ENCODE data around the gene EXOC6B. TPM values are rescaled to one million over a fixed set of nuclear protein-coding genes. Genes with fewer than 3 reads are reported as not detected.
A peak's percentile ranks its signal among the peaks of the same experiment; 100 is the strongest.

Gene EXOC6B
- total RNA-seq, 1 experiment from 2014 or later = 8.4 TPM

DNA sequence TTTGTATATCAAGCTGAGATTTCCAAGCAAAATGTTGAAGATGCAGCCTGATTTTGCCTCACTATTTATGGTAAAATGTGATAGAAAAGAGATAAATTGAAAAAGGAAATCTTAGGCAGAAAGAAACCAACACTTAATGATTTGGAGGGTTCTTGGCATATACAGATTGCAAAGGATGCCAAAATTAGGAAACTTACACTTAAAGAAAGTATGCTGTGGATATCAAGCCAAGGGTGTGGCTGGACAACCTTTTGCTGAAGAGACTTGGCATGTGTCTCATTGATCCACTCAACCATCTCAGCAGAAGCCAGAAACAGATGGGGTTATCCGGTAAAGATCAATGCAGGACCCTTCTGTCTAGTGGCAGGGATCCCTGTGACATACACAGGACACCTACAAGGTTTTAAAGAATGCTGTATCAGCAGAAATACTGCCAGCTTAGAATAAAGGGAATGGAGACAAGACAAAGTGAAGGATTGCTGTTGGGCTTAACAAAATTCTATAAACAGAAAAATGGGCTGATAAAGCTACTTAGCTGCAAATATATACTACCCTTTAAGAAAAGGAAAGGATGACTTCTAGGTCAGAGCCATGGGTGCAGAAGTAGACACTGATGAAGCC is 570.9 kb downstream of the EXOC6B start:
- DNase-seq (ENCODE audit: extremely low read depth, low read depth) = no peak

DNA sequence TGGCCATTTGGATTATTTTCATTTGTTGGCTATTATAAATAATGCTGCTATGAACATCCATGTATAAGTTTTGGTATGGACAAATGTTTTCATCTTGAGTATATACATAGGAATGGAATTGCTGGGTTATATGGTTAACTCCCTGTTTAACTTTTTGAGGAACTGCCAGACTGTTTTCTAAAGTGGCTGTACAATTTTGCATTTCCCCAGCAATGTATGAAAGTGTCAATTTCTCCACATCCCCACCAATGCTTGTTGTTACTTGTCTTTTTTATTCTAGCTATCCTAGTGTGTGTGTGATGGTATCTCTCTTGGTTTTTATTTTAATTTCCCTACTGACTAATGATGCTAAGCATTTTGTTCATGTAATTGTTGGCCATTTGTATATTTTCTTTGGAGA is 587.5 kb downstream of the EXOC6B start:
- DNase-seq (ENCODE audit: extremely low read depth, low read depth) = no peak

DNA sequence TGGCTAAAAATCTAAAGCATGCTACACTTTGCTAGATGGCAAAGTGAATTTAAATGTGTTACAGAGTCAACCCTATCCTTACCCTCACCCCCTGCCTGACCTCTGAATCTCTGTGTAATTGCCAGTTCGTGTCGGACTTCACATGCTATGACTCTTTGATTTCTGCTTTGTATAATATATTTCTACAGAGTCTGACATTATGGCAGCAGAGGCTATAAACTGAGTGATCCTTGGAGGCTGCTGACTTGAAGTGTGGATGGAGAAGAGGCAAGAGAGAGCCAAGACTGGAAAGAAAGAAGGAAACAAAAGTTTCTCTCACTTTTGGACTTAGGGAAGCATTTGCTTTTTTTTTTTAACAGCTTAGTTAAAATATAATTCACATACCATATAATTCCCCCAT is 588.3 kb downstream of the EXOC6B start:
- no peak for DNase-seq (ENCODE audit: extremely low read depth, low read depth)

DNA sequence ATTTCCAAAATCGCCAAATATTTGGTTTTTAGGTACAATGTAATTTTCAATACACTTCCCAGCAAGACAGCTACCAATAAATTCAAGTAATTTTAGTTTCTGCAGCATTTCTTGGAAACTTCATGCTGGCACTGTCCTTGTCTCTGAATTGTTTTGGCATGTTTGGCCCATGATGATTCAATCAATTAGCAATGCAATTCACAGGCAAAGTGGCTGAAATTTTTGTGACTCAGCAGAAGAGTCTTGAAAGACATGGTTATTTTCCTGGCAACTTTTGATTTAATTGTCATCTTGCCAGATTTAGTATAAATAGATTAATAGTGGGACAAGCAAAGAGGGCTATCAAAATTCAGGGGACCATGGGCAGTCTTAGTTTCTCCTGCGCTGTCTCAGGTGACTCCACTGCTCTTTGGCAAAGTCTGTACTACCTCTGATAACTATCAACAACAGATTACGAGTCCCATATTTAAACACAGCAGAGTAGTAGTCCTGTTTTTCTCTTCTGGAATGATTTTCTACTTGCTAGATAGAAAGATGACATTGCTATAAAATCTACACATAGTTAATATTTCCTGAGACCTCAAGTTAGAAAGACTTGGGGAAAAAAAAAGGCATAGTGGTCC is 589.3 kb downstream of the EXOC6B start:
- DNase-seq (ENCODE audit: extremely low read depth, low read depth) = peak; percentile 23

DNA sequence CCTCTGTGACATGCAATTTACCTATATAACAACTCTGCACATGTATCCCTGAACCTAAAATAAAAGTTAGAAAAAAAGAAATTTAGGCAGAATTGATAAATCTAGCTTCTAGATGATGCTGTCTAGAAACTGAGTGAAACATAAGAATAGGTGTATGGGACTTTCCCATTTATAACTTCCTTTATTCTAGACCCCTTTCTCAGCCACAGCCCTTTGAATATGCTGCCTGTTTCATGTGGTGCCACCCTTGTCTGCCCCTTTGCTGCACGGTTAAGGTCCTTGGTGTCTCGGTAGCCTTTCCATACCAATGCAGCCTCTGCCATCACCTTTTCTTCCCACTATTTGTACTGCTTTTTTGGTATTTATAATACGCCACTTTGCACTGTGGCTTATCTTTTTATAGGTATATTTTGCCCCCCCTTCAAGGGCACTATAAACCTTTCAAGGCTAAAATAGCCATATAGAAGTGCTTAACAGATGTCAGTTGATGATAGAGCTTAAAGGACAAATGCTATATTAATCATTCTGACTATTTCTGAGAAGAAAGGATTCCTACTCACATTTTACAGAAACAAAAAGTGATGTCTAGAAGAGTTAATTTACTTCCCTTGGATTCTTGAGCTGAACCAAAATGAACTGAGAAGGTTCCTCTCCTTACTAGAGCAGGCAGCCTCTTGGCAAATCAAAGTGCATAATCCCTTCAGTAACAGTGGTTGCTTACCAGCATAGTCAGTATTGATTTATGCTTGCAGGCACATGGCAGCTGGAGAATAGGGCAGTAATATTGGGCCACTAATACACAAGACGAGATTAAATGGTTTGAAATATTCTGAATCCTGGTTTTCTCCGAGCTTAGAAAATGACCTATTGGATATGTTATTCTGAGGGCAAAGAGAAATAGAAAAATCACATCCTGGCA is 590.1 kb downstream of the EXOC6B start:
- no peak for DNase-seq (ENCODE audit: extremely low read depth, low read depth)

DNA sequence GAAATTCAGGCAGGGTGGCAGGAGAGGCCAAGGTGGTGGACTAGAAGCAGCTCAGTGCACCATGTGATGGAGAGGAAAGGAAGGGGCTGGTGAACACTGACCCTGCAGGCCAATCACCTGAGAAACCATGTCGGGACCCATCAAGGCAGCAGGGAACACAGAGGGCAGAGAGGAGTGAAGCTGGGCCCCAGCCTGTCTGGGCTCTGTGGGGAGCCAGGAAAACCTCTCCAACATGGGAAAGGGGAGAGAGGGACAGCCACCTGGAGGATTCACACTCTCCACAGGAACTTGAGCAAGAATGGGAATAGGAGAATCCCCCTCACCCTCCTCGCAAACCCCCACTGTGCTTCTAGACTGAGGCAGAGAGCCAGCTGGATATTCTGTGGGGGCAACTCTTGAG is 592.6 kb downstream of the EXOC6B start:
- no peak for DNase-seq (ENCODE audit: extremely low read depth, low read depth)

DNA sequence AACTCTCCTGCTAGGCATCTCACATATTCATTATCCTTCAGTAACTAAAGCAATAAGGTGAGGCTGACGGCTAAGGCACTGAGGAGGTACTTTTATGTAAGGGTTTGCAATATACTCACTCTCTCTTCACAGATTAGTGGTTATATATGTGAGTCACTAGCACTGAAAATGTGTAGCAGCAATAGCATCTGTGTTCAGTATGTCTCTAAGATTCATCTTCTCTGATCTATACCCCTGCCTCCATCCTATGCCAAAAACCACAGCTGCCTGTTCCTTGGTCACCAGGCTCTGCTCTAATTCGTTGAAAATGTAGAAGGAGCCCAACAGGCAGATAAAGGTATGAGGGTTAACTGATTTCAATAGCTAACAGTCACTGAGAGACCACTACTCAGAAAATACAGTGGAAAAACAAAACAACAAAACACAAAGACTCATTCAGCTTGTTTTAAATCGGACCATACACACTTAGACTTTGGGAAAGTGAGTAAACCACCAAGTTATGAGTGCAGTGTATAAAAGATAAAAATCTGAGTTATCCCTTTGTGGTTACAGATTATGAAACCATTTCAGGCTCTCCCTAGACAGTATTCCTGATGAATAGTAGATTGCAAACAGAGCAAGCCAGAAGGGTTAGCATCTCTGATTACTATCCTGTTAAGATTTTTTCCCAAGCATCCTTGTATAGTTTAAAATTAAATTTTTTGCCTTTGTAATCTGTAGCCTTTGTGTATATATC is 602.8 kb downstream of the EXOC6B start:
- DNase-seq (ENCODE audit: extremely low read depth, low read depth) = no peak

DNA sequence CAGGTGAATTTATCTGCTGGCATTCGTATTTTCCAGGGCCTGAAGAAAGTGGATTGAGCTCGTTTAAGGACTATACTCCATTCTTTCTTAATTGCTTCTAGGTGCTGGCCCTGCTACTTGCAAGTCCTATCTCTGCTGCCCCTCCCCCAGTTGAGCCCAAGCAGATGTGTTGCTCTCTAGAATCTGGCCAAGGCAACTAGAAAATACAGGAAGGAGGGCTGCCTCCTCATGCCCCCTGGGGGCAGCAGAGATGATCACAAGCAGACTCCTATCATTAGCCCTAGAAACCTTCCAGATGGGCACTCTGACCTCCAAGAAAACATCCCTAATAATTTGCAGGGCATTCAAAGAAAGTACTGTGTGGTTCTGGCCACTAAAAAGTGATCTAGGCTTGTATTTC is 605.7 kb downstream of the EXOC6B start:
- peak; percentile 14 for DNase-seq (ENCODE audit: extremely low read depth, low read depth)

DNA sequence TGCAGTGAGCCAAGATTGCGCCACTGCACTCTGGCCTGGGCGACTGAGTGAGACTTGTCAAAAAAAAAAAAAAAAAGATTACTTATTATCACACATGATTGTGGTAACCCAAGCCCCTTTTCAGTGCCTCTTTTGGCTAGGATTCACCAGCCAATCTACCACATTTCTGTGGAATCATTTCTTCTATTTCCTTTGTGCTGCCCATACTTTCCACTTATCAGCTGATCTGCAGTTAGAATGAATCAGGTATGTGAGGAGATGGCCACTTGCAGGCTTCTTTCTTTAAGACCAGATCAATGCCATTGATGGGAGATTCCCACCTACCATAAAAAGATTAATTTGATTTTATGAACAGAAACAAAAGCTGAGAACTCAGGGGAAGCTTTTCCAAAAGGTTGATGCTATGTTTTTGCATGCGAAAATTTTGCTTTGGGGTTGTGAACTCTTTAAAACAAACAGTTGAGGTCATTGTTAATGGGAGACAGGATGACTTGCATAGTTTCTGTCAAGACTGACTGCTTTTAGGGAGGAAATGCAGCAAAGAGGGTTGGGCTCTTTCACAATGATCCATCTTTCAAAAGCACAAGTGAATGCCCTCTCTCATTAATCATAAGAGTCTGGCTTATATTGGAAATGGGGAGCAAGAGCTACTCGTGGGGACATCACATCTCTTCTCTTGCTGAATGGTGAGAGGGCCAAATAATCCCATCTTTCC is 611.2 kb downstream of the EXOC6B start:
- DNase-seq (ENCODE audit: extremely low read depth, low read depth) = no peak

DNA sequence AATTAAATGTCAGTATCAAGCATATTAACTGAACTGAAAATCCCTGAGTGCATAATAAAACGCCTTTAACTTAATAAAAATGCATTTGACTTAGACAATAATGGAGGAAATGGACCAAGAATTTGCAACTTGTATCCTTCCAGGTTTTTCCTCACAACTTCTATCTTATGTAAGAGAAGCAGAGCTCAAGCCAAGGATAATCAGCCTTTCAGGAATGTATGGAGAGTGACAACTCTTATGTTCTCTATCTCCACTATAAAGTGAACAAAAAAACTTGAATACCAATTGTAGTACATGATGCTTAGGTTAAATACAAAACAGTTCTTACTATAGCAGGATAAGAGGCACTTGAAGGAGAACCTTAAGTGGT is 613.4 kb downstream of the EXOC6B start:
- no peak for DNase-seq (ENCODE audit: extremely low read depth, low read depth)

DNA sequence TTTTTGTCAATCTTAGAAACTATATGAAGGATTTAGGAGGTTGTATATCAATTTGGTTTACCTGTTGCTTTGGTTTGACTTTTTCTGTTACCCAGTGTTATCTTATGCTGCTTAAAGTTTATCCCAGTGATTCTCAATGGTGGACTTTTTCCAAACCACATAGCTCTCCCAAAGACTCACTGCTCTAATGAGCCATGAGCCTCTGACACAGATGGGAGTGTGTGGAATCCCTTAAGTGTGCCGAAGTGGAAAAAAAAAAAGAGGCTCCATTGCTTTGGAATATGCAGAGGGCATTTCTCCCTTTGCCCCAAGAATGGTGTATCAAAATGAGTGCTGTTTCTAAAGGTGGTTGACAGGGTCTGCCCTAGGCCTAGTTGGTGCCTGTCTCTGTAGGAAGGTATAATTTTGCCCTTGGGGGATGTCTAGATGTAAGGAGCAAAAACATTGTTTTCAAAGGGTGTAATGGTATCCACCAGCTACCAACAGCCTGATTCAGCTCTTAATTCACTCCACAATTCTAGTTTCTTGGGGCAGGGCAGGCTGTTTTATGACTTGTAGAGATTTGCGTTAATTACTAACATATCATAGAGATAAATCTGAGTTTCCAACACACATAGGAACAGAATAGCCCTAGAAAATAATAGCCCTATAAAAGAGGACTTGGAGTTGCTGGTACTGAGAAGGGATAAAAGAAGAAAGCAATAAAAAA is 613.9 kb downstream of the EXOC6B start:
- no peak for DNase-seq (ENCODE audit: extremely low read depth, low read depth)

DNA sequence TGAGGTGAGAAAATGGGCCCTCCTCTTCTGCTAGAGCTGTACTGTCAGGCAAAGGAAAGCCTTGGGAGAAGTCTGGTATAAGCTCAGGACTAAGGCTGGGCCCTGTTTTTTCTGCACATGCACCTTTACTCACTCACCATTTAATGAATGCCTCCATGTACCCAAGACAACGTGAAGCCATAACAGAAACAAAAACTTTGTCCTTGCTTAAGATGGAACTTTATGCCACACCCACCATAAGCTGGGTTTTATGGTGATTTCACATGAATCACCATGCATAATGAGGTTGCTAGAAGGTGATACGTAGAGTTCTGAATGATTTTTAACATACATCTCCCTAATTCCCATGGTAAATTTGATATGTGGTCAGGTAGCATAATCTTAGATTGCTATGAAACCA is 614.5 kb downstream of the EXOC6B start:
- no peak for DNase-seq (ENCODE audit: extremely low read depth, low read depth)

DNA sequence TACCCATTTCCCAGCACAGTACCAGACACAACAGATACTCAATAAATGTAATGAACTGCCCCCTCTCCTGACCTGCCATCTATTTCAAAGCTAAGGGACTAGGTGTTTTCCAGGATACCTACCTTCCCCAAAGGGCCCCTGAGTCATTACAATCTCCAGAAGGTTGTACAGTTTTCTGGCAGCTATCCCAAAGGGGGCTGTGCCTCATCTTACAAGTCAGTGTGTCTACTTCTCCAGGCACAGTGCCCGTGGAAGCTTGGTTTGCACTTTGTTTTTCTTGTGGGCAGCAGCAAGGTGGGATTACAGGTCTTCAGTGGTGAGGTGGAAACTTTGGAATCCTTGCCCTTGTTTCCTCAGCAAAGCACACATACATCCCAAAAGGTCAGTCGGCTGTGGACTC is 615.4 kb downstream of the EXOC6B start:
- no peak for DNase-seq (ENCODE audit: extremely low read depth, low read depth)

DNA sequence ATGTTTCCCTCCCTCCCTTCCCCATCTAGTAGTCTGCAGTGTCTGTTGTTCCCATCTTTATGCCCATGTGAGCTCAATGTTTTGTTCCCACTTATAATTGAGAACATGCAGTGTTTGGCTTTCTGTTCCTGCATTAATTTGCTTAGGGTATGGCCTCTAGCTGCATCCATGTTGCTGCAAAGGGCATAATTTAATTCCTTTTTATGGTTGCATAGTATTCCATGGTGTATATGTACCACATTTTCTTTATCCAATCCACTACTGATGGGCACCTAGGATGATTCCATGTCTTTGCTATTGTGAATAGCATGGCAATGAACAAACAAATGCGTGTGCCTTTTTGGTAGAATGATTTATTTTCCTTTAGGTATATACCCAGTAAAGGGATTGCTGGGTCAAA is 617.6 kb downstream of the EXOC6B start:
- DNase-seq (ENCODE audit: extremely low read depth, low read depth) = no peak

DNA sequence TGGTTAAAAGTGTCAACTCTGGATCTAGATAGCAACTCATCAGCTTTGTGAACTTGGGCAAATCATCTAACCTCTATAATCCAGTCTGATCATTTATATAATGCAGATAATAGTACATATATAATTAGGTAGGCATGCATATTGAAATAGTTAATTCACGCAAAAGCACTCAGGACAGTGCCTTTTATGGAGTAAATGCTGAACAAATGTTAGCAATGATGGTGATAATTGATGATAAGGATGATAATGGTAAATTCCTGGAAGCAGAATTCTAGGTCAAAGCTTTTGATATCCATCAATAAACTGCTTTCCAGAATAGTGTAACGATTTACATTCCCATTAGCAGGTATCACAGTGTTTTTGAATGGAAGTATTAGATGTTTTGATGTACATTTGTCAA is 618.5 kb downstream of the EXOC6B start:
- DNase-seq (ENCODE audit: extremely low read depth, low read depth) = no peak

DNA sequence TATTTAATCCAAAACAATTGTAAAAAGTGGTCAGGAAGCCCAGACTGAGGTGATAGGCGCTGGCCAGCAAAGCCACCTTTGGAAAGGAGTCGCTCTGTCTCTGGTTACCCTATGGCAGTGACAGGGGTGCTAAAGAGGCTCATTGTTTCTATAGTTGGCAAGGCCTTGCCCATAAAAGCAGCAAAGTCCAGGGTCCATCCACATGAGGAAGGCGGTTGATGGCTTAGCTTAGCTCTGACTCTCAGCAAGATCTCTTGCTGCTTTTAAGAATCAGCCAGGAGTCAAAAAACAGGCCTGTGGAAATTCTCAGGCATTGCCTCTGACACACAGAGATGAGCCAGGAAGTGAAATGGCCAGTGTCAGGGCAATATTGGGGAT is 620.3 kb downstream of the EXOC6B start:
- DNase-seq (ENCODE audit: extremely low read depth, low read depth) = no peak

DNA sequence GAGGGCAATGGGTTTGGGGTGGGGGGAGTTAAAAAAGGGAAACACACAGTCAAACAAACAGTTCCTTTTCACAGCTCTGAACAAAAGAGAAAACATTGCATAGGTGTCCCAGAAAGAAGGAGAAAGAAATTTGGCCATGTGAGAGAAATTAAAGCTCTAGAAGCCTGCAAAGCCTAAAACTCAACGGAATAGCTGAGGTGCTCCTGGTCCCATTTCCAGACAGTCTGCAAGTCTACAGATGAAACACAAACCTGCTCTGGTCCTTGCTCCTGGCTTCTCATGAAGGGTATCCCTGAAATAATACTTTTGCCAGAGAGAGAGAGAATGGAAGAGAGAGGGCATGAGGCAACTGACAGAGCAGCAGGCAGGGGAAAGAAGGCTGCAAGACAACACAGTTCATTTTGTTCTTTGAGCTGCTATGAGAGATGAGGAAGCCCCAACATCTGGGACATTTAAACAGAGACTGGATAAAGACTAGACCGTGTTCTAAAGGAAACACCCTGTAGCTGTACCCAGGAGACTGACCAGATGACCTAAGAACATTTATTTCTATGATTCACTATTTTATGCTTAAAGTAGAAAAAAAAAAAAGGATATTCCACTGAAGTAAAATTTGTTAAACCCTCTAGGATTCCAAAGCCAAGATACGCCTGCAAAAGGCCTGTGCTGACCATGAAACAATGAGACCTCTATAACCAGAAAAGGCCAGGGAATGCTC is 620.9 kb downstream of the EXOC6B start:
- DNase-seq (ENCODE audit: extremely low read depth, low read depth) = no peak

DNA sequence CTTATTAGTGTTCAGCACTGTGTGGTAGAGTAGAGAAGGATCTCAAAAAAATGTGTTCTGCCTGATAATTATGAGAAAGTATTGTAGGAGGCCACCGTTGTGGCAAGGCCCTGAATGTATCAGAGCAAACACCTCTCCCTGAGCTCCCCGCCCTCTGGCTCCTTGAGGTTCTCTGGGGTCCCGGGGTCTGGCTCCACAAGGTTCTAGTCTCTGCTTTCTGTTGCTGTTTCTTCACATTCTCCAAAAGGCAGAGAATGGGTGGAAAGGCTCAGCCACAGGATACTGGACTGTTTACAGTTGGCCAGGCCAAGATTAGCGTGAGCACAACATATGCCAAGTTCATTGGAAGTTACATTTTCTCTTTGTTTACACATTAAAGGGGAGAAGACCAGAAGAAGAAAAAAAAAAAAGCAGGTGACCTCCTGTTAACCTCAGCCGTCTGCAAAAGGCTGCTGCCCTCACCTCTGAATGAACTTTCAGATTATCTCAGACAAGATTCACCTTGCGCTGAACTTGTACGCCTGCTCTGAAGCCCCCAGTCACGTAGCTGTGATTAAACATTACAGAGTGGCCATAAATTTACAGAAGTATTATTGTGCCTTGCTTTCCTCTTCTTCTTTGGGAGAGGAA is 621.6 kb downstream of the EXOC6B start:
- DNase-seq (ENCODE audit: extremely low read depth, low read depth) = no peak
